Measurements from ENCODE around the gene AR.

GRCh38 chrX:67524428-67524827, 19.4 kb upstream of the AR start:
- TF ChIP-seq CTCF (IDR thresholded peaks at IDR 0.05), result no peak
- TF ChIP-seq POLR2A (IDR thresholded peaks at IDR 0.05), result no peak

Data from suprapubic skin (tissue), 3 donors.